ENCODE measurements around the gene MTREX. TPM values are rescaled to one million over a fixed set of nuclear protein-coding genes. Genes with fewer than 3 reads are reported as not detected.

The MTREX gene
- total RNA-seq, 2 experiments from 2014 or later = 62.7 to 125 TPM

DNA sequence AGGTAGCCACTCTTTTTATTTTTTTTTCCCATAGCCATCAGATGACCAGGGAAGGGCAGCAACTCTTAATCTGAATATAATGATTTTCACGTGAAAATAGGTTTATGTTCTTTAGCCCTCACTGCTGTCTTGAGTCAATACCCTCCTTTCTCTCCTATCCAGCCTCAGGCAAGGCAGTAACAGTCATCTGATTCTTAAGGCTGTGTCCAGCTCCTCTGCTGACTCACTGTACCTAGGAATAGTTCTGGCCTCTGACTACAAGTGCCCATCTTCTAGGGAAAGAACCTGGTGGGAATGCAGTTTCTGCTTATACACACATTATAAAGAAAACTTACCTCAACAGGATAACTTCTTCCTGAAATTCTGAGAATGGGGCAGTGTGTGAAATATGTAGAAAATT lies 31.0 kb upstream of the MTREX start:
- H3K4me3 ChIP-seq (ENCODE audit: low read depth, low read length, poor library complexity, severe bottlenecking) = no peak overlapping the region
- CTCF ChIA-PET (ENCODE audit: unreplicated experiment) = no interaction called here
- no peak for DNase-seq (ENCODE audit: low spot score)
- H2AFZ ChIP-seq (ENCODE audit: low read length) = no peak overlapping the region
- H3K27ac ChIP-seq (ENCODE audit: low read depth, low read length, poor library complexity, severe bottlenecking) = no peak overlapping the region
- H3K4me2 ChIP-seq (ENCODE audit: low read length) = no peak overlapping the region
- H4K20me1 ChIP-seq (ENCODE audit: insufficient read depth, low read length) = no peaks in the 10 kb centered on the region
- H3K9me3 ChIP-seq (ENCODE audit: low read length) = no peaks in the 10 kb centered on the region
- POLR2A ChIA-PET = interaction anchor here (0.7 kb wide), 1 partner anchor 1565 kb away, joined by 4 read pairs; no protein-coding TSS in a partner anchor
- H3K36me3 ChIP-seq (ENCODE audit: insufficient read depth, low read length) = peaks cover 94% of the 10 kb centered on the region
- no peaks in the 10 kb centered on the region for H3K79me2 ChIP-seq (ENCODE audit: insufficient read depth, low read depth, low read length)
- no TSS peak for BruUV-seq (replicated peaks)
- no peaks in the 10 kb centered on the region for H3K4me1 ChIP-seq (ENCODE audit: insufficient read depth, low read length, poor library complexity, severe bottlenecking)
- H3K9me2 ChIP-seq (ENCODE audit: insufficient read depth, low read length) = no peaks in the 10 kb centered on the region
- intact Hi-C loops (cut with micrococcal nuclease; ENCODE audit: unreplicated experiment) = no loop called here
- TF ChIP-seq EZH2phosphoT487 (IDR thresholded peaks at IDR 0.05; ENCODE audit: borderline replicate concordance, low read depth, low read length) = no peak
- TF ChIP-seq, protein P1, sequence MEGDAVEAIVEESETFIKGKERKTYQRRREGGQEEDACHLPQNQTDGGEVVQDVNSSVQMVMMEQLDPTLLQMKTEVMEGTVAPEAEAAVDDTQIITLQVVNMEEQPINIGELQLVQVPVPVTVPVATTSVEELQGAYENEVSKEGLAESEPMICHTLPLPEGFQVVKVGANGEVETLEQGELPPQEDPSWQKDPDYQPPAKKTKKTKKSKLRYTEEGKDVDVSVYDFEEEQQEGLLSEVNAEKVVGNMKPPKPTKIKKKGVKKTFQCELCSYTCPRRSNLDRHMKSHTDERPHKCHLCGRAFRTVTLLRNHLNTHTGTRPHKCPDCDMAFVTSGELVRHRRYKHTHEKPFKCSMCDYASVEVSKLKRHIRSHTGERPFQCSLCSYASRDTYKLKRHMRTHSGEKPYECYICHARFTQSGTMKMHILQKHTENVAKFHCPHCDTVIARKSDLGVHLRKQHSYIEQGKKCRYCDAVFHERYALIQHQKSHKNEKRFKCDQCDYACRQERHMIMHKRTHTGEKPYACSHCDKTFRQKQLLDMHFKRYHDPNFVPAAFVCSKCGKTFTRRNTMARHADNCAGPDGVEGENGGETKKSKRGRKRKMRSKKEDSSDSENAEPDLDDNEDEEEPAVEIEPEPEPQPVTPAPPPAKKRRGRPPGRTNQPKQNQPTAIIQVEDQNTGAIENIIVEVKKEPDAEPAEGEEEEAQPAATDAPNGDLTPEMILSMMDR (conservative IDR thresholded peaks at IDR 0.05; ENCODE audit: low read length) = no peak

DNA sequence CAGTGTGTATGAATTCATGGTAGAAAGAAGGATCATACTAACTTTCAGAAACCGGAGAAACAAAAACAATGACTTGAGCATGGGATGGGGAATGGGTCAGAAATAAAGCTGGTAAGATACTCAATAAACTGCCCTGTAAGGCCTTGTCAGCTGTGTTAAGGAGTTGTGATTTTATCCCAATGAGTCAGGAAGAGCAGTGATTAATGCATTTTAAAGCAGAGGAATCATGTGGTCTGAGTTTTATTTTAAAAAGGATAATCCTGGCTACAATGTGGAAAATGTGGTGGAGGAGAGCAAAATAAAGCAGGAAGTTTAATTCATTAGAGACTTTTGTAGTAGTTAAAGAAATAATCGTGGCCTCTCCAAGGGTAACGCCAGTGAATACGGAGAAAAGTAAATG lies 29.0 kb upstream of the MTREX start:
- H4K20me1 ChIP-seq (ENCODE audit: insufficient read depth, low read length) = no peaks in the 10 kb centered on the region
- H2AFZ ChIP-seq (ENCODE audit: low read length) = no peak overlapping the region
- no peaks in the 10 kb centered on the region for H3K9me2 ChIP-seq (ENCODE audit: insufficient read depth, low read length)
- no peak overlapping the region for H3K4me2 ChIP-seq (ENCODE audit: low read length)
- H3K79me2 ChIP-seq (ENCODE audit: insufficient read depth, low read depth, low read length) = no peaks in the 10 kb centered on the region
- intact Hi-C loops (cut with micrococcal nuclease; ENCODE audit: unreplicated experiment) = no loop called here
- DNase-seq (ENCODE audit: low spot score) = no peak
- peaks cover 90% of the 10 kb centered on the region for H3K36me3 ChIP-seq (ENCODE audit: insufficient read depth, low read length)
- POLR2A ChIA-PET = interaction anchor here (0.5 kb wide), 1 partner anchor 26 kb away, joined by 3 read pairs; no protein-coding TSS in a partner anchor
- CTCF ChIA-PET (ENCODE audit: unreplicated experiment) = no interaction called here
- H3K9me3 ChIP-seq (ENCODE audit: low read length) = no peaks in the 10 kb centered on the region
- H3K4me3 ChIP-seq (ENCODE audit: low read depth, low read length, poor library complexity, severe bottlenecking) = no peak overlapping the region
- TF ChIP-seq EZH2phosphoT487 (IDR thresholded peaks at IDR 0.05; ENCODE audit: borderline replicate concordance, low read depth, low read length) = no peak
- TF ChIP-seq, protein P1 (conservative IDR thresholded peaks at IDR 0.05; ENCODE audit: low read length) = no peak
- H3K4me1 ChIP-seq (ENCODE audit: insufficient read depth, low read length, poor library complexity, severe bottlenecking) = no peaks in the 10 kb centered on the region
- BruUV-seq (replicated peaks) = no TSS peak
- H3K27ac ChIP-seq (ENCODE audit: low read depth, low read length, poor library complexity, severe bottlenecking) = no peak overlapping the region

DNA sequence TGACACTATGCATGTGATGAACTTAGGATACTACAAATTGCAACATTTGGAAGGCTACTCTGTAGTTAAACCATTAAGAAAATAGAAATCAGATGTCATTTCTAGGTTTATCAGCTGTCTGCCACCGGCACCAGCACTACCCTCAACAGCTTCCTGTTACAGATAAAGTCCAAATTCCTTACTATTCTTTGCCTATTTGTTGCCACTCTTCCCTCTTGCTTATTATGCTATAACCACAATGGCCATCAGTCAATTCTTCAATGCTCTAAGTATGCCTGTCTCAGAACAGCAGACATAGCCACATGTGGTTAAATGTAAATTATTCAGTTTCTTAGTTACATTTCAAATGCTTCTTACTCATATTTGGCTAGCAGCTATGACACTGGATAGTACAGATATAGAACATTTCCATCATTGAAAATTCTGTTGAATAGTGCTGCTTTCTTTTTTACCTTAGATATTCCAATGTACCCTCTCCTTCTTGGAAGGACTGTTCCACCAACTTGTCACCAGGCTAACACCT lies 21.3 kb upstream of the MTREX start:
- Histone ChIP-seq H3K4me2 (ENCODE audit: low read length) (no peak overlapping the region), H3K27ac (ENCODE audit: low read depth, low read length, poor library complexity, severe bottlenecking) (no peak overlapping the region), H3K79me2 (ENCODE audit: insufficient read depth, low read depth, low read length) (no peaks in the 10 kb centered on the region), H3K9me2 (ENCODE audit: insufficient read depth, low read length) (no peaks in the 10 kb centered on the region), H3K9me3 (ENCODE audit: low read length) (no peaks in the 10 kb centered on the region), H2AFZ (ENCODE audit: low read length) (no peak overlapping the region), H3K4me3 (ENCODE audit: low read depth, low read length, poor library complexity, severe bottlenecking) (no peak overlapping the region), H3K36me3 (ENCODE audit: insufficient read depth, low read length) (peaks cover 75% of the 10 kb centered on the region), H4K20me1 (ENCODE audit: insufficient read depth, low read length) (no peaks in the 10 kb centered on the region), H3K4me1 (ENCODE audit: insufficient read depth, low read length, poor library complexity, severe bottlenecking) (no peaks in the 10 kb centered on the region)
- intact Hi-C loops (cut with micrococcal nuclease; ENCODE audit: unreplicated experiment) = no loop called here
- ChIA-PET CTCF (ENCODE audit: unreplicated experiment) (no interaction called here), POLR2A (interaction anchor here (0.7 to 0.8 kb wide), 2 partner anchors 25 to 1757 kb away, joined by 3 read pairs; no protein-coding TSS in a partner anchor)
- no TSS peak for BruUV-seq (replicated peaks)
- TF ChIP-seq EZH2phosphoT487 (IDR thresholded peaks at IDR 0.05; ENCODE audit: borderline replicate concordance, low read depth, low read length) = no peak
- TF ChIP-seq, protein P1 (conservative IDR thresholded peaks at IDR 0.05; ENCODE audit: low read length) = no peak
- DNase-seq (ENCODE audit: low spot score) = no peak
